GM18868 (cell line): ENCODE measurements around the gene CFAP46.
"Not testable (repeated sequence)": the region's sequence is repeated elsewhere in the genome, so short reads cannot be mapped to it uniquely, and the experiment has no call there.

Experiments
- ATAC-seq: cut with Tn5 transposase; IDR thresholded peaks from one replicate; pipeline ENCODE4 v1.9.1; 2021; ENCODE audit warnings: mild to moderate bottlenecking, moderate library complexity; ENCODE audit not compliant: unreplicated experiment

Gene CFAP46

DNA sequence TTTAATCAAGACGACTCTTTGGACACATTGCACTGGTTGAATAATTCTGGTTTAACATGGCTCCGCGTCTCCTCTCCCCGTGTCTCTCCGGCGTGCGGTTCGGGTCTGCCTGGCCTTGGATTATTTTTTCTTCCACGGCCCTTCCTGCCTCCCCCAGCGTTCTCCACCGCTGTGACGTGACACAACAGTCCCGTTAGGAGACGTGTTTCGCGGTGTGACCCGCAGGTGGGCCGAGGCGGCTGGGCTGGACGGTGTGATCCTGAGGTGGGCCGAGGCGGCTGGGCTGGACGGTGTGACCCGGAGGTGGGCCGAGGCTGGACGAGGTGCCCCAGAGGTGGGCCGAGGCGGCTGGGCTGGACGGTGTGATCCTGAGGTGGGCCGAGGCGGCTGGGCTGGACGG, 144.4 kb downstream of the CFAP46 start:
- ATAC-seq = not testable (repeated sequence)

DNA sequence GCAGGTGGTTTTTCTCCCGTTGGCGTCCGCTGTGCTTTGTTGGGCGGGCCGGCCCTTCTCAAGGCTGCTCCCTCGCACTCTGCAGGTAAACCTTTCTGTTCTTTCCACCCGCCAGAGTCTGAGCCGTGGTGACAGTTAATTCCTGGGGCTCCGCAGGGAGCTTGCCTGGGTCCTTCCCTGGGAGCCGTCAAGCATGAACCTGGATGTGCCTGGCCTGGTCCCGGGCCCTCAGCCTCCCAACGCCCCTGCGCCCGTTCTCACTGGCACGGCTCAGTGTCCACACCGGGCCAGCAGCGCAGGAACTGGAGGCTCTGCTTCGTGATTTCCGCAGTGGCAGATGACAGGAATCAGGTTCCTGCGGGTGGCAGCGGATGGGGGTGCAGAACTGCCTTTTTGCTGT, 145.5 kb downstream of the CFAP46 start:
- ATAC-seq = no peak

DNA sequence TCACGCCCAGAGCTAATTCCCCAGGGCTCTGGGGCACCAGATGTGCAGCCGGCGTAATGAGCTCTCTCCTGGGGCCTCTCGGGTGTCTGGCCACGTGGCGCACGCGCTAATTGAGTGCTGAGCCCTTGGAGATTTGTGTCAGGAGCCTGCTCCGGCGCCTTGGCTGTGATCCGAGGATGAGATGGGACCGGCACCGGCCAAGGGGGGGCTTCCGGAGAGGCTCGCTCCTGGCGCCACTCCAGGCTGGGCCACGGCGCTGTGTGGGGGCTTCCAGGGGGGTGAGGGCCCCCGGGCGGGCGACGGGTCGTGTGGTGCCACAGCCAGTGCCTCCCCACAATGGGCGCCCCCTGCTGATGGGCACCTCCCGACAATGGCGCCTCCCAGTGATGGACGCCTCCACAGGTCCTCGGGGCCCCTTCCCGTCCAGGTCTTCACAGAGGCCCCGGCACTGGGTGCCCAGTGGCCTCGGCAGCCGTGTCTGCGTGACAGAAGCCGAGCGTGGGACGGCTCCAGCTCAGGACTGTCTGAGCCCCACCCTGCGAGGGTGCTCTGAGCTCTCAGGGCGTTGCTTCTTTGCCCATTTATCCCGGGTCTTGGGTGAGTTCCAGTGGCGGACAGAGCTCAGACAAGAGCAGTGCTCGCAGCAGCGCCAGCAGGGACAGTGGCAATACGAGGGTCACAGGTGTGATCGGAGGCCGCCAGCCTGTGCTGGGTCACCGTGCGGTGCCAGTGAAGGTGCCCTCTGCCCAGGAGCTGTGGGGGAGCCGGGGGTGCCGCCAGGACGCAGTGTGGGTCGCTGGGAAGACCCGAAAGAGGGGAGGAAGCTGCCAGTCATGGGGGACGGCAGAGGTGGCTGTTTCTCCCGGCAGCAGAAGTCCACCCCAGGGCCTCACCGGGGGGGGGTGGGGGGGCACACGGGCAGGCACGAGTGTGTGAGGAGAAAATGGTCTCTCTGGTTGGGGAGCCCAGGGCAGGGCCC, 148.2 kb downstream of the CFAP46 start:
- ATAC-seq = no peak

- no peak for ATAC-seq
Measured at GRCh38 chr10:132793213-132793612, 149.2 kb downstream of the CFAP46 start.

GRCh38 chr10:132792796-132793195, 149.6 kb downstream of the CFAP46 start:
- ATAC-seq = no peak

GRCh38 chr10:132792099-132792498, 150.3 kb downstream of the CFAP46 start:
- not testable (repeated sequence) for ATAC-seq

DNA sequence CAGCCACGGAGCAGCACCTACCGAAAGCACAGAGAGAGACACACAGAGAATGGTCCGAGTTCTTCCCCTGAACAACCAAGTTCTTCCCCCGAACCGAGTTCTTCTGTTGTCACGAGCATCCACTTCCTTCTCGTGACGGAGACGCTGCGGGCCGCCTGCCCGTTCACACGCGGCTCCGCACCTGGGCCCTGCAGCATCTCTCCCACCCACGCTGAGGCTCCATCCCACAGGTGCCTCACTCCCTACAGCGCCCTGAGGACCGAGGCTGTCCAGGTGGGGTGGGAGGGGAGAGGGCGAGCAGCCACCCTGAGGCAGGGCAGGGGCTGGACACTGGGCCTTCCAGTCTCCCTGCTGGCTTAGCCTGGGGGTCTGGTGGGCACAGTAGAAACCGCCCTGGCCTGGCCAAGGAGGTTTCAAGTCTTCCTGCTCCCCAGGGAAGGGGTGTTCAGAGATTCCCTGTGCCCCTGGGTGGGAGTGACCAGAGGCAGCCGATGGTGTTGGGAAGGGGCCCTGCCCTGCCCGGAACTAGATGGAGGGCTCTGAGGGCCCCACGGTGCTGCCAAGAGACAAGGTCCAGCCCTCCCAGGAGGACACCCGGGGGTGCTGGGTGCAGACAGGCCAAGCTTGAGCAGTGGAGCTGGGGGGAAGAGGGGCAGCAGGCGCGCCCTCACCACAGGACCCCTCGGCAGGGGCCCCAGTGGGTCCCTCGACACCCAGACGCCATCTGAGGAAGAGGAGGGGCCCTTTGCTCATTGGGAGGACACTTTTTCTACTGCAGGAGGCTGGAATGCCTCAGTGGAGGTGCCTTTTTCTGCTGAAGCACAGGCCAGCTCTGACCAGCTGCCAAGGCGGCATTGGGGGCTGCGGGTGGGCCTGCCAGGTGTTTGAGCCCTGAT, 151.2 kb downstream of the CFAP46 start:
- no peak for ATAC-seq

- ATAC-seq = no peak
Measured at GRCh38 chr10:132790470-132790869, 151.9 kb downstream of the CFAP46 start.

- ATAC-seq = no peak
Measured at GRCh38 chr10:132789659-132790148, 152.7 kb downstream of the CFAP46 start.

GRCh38 chr10:132788831-132789219, 153.5 kb downstream of the CFAP46 start:
- no peak for ATAC-seq

GRCh38 chr10:132788180-132788830, 154.1 kb downstream of the CFAP46 start:
- ATAC-seq = no peak

GRCh38 chr10:132787495-132788179, 154.7 kb downstream of the CFAP46 start:
- no peak for ATAC-seq

GRCh38 chr10:132786884-132787494, 155.4 kb downstream of the CFAP46 start:
- ATAC-seq = no peak

GRCh38 chr10:132786476-132786883, 155.9 kb downstream of the CFAP46 start:
- no peak for ATAC-seq

DNA sequence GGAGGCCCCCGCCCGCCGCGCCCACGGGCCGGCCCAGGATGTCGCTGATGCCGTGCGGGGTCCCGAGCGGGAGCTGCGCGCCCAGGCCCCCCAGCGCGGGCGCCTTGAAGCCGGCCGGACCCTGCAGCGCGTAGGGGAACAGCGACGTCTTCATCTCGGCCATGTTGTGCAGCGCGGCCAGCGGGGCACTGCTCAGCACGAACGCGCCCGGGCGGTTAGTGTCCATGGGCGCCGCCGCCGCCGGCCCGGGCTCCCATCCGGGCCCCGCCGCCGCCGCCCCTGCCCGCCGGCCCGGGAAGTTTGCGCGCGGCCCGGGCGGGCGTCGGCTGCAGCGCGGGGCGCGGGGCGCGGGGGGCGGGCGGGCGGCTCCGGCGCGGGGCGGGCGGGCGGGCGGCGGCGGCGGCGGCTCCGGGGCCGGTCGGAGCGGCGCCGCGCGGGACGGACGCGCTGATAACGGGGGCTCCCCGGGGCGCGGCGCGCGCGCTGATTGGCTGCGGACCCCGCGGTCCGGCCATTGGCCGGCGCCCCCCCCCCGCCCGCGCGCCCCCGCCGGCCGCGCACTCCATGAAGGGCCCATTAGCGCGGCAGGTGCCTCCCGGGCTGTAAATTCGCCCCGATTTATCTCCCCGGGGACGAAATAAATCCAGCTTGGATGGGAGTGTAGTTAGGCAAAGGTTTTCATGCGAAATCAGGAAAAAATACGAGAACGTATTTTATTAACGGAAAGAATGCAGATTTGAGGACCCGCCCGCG, 156.5 kb downstream of the CFAP46 start, which contains the start of gene NKX6-2:
TSS of gene NKX6-2 (minus strand) at position 425 of the 753 bp plus-strand sequence. CDS start at position 226, 199 bp downstream.
- ATAC-seq = no peak

GRCh38 chr10:132784866-132785722, 157.3 kb downstream of the CFAP46 start:
- ATAC-seq = no peak

DNA sequence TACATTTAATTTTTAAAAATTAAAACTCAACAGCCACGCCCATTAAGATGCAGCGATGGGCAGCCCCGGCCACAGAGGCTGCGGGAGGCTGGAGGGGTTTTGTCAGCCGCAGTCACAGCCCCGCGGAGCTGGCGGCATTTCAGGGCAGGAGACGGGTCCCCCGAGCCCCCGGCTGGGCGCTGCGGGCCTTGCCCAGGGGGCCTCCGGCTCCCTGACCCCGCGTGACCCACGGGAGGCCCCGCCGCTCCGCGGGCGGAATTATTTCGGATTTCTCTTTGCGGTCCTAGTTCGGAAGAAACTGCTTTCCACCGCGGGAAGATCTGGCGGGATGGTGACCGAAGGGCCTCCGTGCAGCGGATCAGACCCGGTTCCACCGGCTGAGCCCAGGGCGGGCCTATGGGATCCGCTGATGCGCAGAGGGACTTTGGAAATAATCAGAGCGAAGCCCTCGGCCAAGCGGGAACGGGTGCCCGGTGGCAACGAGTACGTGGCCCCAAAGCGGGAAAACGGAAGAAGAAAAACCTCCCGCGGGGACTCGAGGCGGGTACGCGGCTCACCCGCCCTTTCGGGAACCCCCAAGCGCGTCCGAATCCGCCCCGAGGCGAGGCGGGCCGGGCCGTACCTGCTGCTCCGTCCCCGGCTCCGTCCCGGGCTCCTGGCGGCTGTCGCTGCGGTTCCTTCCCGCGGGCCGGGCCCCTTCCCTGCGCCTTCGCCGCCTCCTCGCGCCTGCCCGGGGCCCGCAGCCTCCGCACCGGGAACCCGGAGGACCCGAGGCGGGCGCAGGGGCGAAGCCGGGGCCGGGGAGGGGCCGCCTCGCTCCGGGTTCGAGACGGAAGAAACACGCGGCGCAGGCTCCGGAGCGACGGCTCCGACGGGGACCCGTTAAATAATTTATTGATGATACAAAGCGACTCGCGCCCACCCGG, 158.2 kb downstream of the CFAP46 start:
- no peak for ATAC-seq
